GOT3 (cell line): ENCODE results near the gene TENM3.

ENCODE experiments used
- DNase-seq: peaks from one replicate; lab custom pipeline; 2025; ENCODE audit warnings: mixed read lengths; lab: John Stamatoyannopoulos, UW

Gene TENM3

DNA sequence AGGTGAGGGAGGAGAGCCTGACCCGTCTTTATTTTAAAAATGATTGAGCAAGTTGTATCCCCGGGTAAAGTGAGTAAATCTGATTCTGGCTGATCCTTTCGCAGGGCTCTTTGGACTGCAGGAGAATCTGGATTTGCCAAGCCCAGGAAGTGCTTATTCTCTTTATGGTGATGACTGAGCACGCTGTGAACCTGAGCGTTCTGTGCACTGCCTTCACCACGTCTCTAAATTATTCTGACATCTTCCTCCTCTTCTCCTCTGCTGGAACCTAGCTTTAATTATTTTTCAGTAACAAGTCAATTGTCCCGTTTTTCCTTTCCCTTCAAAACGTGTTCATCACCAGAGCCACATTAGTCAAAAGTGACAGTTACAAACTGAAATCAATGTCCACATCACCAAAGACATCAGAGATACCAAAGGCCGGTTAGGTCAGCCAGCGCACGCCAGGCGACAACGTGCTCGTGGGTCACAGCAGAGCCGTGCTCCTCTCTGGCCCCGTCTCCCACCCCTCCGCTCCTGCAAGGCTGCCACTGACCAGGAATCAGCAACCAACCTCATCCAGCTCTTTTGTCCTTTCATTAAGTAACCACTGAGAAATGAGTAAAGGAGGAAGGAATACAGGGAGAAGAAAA, 599.7 kb downstream of the TENM3 start:
- DNase-seq, result no peak

DNA sequence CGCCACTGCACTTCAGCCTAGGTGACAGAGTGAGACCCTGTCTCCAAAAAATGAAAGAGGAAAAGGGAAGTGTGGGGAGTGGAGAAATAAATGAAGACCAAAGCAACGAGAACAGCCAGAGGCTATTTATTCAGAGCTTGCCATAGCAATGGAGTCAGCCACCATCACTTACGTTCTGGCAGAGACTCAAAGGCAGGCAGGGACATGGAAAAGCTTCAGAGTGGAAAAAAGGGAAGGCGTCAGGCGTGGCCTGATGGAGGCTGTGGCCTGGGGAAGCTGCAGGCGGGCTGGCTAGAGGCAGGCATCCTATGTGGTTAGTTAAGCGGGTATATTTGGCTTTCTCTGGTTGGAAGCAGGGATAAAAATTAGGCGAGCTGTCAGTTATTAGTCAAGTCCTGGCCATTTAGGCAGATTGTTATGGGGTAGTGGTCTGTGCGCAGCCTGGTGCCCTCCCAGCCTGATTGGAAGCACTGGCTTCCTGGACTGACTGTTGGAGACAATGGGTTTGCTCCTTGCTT, 600.7 kb downstream of the TENM3 start:
- no peak for DNase-seq

DNA sequence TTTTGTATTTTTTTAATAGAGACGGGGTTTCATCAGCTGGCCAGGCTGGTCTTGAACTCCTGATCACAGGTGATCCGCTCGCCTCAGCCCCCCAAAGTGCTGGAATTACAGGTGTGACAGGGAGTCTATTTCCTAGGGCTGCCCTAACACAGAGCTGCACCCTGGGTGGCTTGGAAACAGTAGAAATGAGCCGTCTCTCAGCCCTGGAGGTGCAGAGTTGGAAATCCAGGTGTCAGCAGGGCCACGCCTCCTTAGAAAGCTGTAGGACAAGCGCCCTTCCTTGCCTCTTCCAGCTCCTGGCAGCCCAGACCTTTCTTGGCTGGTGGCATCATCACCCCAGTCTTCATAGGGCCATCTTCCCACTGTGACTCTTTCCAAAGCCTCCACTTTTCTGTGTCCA, 602.4 kb downstream of the TENM3 start:
- DNase-seq, result no peak

DNA sequence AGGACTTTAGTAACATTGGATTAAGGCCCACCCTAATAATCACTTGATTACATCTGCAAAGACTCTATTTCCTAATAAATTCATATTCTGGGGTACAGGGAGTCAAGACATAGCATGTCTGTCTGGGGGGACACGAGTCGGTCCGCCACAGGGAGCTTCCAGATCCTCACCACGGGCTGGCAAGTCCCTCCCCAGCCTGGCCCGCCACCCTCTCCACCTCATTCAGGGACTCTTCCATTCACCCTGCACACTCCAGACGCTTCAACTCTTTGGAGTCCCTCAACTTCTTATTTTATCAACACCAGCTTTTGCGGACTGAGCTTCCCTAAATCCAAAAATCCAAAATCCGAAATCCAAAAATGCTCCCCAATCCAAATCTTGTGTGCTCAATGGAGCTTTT, 602.8 kb downstream of the TENM3 start:
- DNase-seq, result no peak

DNA sequence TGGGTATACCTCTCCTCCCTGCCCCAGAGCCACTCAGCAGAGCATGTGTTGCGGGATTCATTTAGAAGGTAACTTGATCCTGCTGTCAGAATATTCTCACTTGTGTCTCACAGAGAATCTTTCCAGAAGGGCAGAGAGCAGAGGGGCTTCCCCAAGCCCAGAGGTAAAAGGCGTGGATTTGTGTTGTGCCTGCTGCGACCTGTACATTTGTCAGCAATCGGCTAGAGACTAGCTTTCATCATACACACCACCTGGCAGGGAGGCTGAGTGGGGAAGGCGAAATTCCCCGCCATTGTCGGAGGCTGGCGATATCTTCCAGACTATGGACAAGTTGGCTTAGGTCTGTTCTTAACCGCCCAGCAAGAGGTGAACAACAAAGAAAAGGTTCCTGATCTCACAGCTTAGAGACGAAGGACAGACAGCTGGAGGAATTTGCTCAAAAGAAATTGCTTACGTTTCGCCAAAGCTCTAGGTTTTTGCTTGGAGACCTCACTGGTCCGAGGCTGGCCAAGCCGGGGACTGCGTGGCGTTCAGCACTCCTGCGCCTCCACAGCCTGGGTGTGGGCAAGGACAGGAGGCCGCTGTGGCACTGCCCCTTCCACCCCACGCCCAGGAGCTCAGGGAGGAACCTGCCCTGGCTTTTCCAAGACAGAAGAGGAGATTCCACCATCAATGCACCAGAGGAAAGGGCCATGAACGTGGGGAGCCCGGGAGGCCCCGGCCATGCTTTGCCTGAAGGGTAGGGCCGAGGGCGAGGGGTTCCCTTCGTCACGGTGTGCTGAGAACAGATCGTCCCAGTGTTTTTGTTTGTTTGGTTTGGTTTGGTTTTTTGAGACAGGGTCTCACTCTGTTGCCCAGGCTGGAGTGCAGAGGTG, 604.6 kb downstream of the TENM3 start:
- no peak for DNase-seq

DNA sequence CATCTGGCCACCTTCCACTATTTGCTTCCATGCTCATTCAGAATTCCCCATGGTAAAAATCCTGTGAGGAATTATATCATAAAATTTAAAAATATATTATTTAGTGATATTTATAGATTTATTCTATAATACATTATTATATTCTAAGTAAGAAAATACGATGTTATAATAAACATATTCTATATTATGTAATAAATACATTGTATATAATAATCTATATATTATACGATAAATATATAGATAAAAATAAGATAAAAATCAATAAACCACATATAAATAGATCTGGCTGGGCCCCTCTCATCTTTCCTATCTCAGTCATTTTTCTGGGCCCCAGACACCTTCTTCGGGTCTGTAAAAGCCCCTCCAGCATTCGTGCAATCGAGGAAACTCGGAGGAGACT, 605.5 kb downstream of the TENM3 start:
- DNase-seq, result no peak
